H1 (cell line): ENCODE measurements around the gene DOCK9. TPM values are rescaled to one million over a fixed set of nuclear protein-coding genes. Genes with fewer than 3 reads are reported as not detected.

Experiments used
- CTCF ChIA-PET: fragments of 300-600 bp; sonication (Branson Sonifier 250); formaldehyde crosslinking; loops from one replicate; lab custom pipeline; 2021; ENCODE audit not compliant: partially characterized antibody; lab: Charles Lee
- POLR2A ChIA-PET: fragments of 300-600 bp; sonication (Branson Sonifier 250); formaldehyde crosslinking; loops from one replicate; lab custom pipeline; 2021; ENCODE audit warnings: inconsistent platforms; ENCODE audit not compliant: partially characterized antibody; lab: Charles Lee
- DNase-seq, 2 experiments: peaks; one replicate each; pipeline versions ENCODE4 v3.0.0 to v3.0.0-alpha.2; 2010 to 2022; ENCODE audit warnings: low spot score in 2 of 2, low read depth in 1 of 2, mixed read lengths in 1 of 2
- FAIRE-seq: peaks from 2 replicates; lab custom pipeline; 2011; peaks lifted over from hg19 to GRCh38; lab: Jason Lieb, UNC
- H2AFZ ChIP-seq: 2 replicates; pipeline ENCODE4 v1.8.1; 2012; ENCODE audit warnings: low read length, inconsistent platforms
- H2AK5ac ChIP-seq: 2 replicates; pipeline ENCODE4 v1.6.1; 2013; ENCODE audit warnings: low read depth, low read length
- H2BK120ac ChIP-seq: replicated peaks from 2 replicates; pipeline ENCODE3; 2013; ENCODE audit warnings: low read depth, low read length, inconsistent platforms
- H2BK12ac ChIP-seq: 2 replicates; pipeline ENCODE4 v1.6.1; 2013; ENCODE audit warnings: low read depth, low read length
- H2BK15ac ChIP-seq: 2 replicates; pipeline ENCODE4 v1.6.1; 2013; ENCODE audit warnings: low read length
- H2BK20ac ChIP-seq: 2 replicates; pipeline ENCODE4 v1.6.1; 2013; ENCODE audit warnings: low read length
- H2BK5ac ChIP-seq: 2 replicates; pipeline ENCODE4 v1.6.1; 2013; ENCODE audit warnings: low read depth, low read length
- H3K14ac ChIP-seq: 2 replicates; pipeline ENCODE4 v1.6.1; 2013; ENCODE audit warnings: inconsistent platforms; ENCODE audit not compliant: insufficient read length
- H3K18ac ChIP-seq: 2 replicates; pipeline ENCODE4 v1.6.1; 2013; ENCODE audit warnings: low read length; ENCODE audit errors: extremely low read depth
- H3K23ac ChIP-seq: 2 replicates; pipeline ENCODE4 v1.6.1; 2013; ENCODE audit warnings: inconsistent platforms; ENCODE audit not compliant: insufficient read length
- H3K23me2 ChIP-seq: 2 replicates; pipeline ENCODE4 v1.6.1; 2013; ENCODE audit warnings: low read depth, low read length
- H3K27ac ChIP-seq: 2 replicates; pipeline ENCODE4 v1.6.1; 2011; ENCODE audit warnings: low read depth, low read length, inconsistent platforms
- H3K27me3 ChIP-seq, 4 experiments: replicated peaks in 1 of 4; 1 replicate in 1 of 4; 2 replicates in 3 of 4; pipeline versions ENCODE4 v1.6.1 to v1.8.1; 2011 to 2013; ENCODE audit warnings: low read length in 3 of 4, mild to moderate bottlenecking in 3 of 4, inconsistent platforms in 2 of 4, mixed read lengths in 2 of 4, moderate library complexity in 1 of 4; ENCODE audit not compliant: control insufficient read depth in 3 of 4, insufficient read depth in 3 of 4; ENCODE audit errors: extremely low read depth in 1 of 4
- H3K36me3 ChIP-seq, 4 experiments: 2 replicates each; pipeline versions ENCODE4 v1.6.1 to v1.8.1; 2011 to 2013; ENCODE audit warnings: mild to moderate bottlenecking in 4 of 4, low read length in 3 of 4, moderate library complexity in 2 of 4, control low read depth in 1 of 4, inconsistent platforms in 1 of 4; ENCODE audit not compliant: insufficient read depth in 4 of 4, control insufficient read depth in 2 of 4
- H3K4ac ChIP-seq: replicated peaks from 2 replicates; pipeline ENCODE3; 2013; ENCODE audit warnings: low read length, low read depth, mixed read lengths, inconsistent platforms; ENCODE audit not compliant: insufficient read length
- H3K4me1 ChIP-seq, 4 experiments: replicated peaks in 1 of 4; 1 replicate in 1 of 4; 2 replicates in 3 of 4; pipeline versions ENCODE4 v1.6.1 to v1.8.1; 2011 to 2013; ENCODE audit warnings: low read length in 3 of 4, inconsistent platforms in 2 of 4, mixed read lengths in 1 of 4; ENCODE audit not compliant: insufficient read depth in 4 of 4, control insufficient read depth in 3 of 4
- H3K4me2 ChIP-seq, 2 experiments: 2 replicates each; pipeline versions ENCODE4 v1.6.1 to v1.8.1; 2011 to 2013; ENCODE audit warnings: low read depth in 2 of 2, low read length in 2 of 2, control low read depth in 1 of 2, inconsistent platforms in 1 of 2, mild to moderate bottlenecking in 1 of 2; ENCODE audit not compliant: insufficient read depth in 1 of 2
- H3K4me3 ChIP-seq, 4 experiments: fragments of 200-600, 300-600 bp in 1 of 4; sonication (generic), shearing (Covaris generic), sonication (Bioruptor Twin) in 1 of 4; 2 replicates each; pipeline versions ENCODE4 v1.5.1 to v1.8.1; 2011 to 2016; ENCODE audit warnings: low read length in 4 of 4, low read depth in 3 of 4, control low read depth in 2 of 4, inconsistent platforms in 2 of 4, mild to moderate bottlenecking in 2 of 4, mixed read lengths in 1 of 4, moderate library complexity in 1 of 4; ENCODE audit not compliant: insufficient read depth in 2 of 4; ENCODE audit errors: extremely low read depth in 1 of 4
- H3K56ac ChIP-seq: replicated peaks from 2 replicates; pipeline ENCODE3; 2013; ENCODE audit warnings: low read depth, mild to moderate bottlenecking, mixed read lengths, low read length, inconsistent platforms; ENCODE audit not compliant: insufficient read length
- H3K79me1 ChIP-seq: 2 replicates; pipeline ENCODE4 v1.6.1; 2013; ENCODE audit warnings: low read depth, low read length, control low read depth
- H3K79me2 ChIP-seq, 2 experiments: 2 replicates each; pipeline versions ENCODE4 v1.6.1 to v1.8.1; 2012 to 2013; ENCODE audit warnings: low read length in 2 of 2, mild to moderate bottlenecking in 2 of 2, inconsistent platforms in 1 of 2; ENCODE audit not compliant: insufficient read depth in 2 of 2, control insufficient read depth in 1 of 2
- H3K9ac ChIP-seq, 4 experiments: replicated peaks in 1 of 4; 1 replicate in 1 of 4; 2 replicates in 3 of 4; pipeline versions ENCODE4 v1.6.1 to v1.8.1; 2011 to 2013; ENCODE audit warnings: low read depth in 3 of 4, low read length in 3 of 4, control low read depth in 2 of 4, mild to moderate bottlenecking in 2 of 4, moderate library complexity in 2 of 4, inconsistent platforms in 1 of 4; ENCODE audit errors: extremely low read depth in 1 of 4
- H3K9me3 ChIP-seq, 2 experiments: 2 replicates each; pipeline versions ENCODE4 v1.6.1 to v1.8.1; 2012 to 2013; ENCODE audit warnings: mild to moderate bottlenecking in 2 of 2, moderate library complexity in 2 of 2, control low read depth in 1 of 2, inconsistent platforms in 1 of 2, low read depth in 1 of 2, low read length in 1 of 2, mixed read lengths in 1 of 2; ENCODE audit not compliant: insufficient read depth in 2 of 2
- H4K20me1 ChIP-seq, 2 experiments: replicated peaks in 1 of 2; 2 replicates each; pipeline versions ENCODE3 to v1.8.1; 2011 to 2013; ENCODE audit warnings: inconsistent platforms in 2 of 2, low read length in 2 of 2, mild to moderate bottlenecking in 1 of 2; ENCODE audit not compliant: insufficient read depth in 2 of 2, control insufficient read depth in 1 of 2
- H4K5ac ChIP-seq: 2 replicates; pipeline ENCODE4 v1.6.1; 2013; ENCODE audit warnings: low read length, low read depth, mixed read lengths, inconsistent platforms; ENCODE audit not compliant: insufficient read length
- H4K8ac ChIP-seq: 2 replicates; pipeline ENCODE4 v1.8.0; 2013; ENCODE audit warnings: mild to moderate bottlenecking, moderate library complexity, low read length, inconsistent platforms; ENCODE audit not compliant: insufficient read depth; ENCODE audit errors: extremely low read depth
- H4K91ac ChIP-seq: replicated peaks from 2 replicates; pipeline ENCODE3; 2013; ENCODE audit warnings: low read length, mixed read lengths, inconsistent platforms; ENCODE audit not compliant: insufficient read length
- KDM5A ChIP-seq: fragments of 200-600 bp; IDR thresholded peaks from 2 replicates; pipeline ENCODE4 v1.7.1; 2012; ENCODE audit warnings: mild to moderate bottlenecking, low read length, inconsistent platforms, mixed read lengths
- SP4 ChIP-seq: IDR thresholded peaks from 2 replicates; pipeline ENCODE4 v1.6.1; 2012; ENCODE audit warnings: low read length, inconsistent platforms
- WGBS, 2 experiments: shearing (Covaris generic) in 1 of 2; methylation state at CpG; one replicate each; pipeline versions ENCODE4 v1.1.6 to v1.1.7; 2013 to 2015; ENCODE audit warnings: low lambda C conversion rate in 2 of 2, mixed read lengths in 2 of 2, inconsistent platforms in 1 of 2, low coverage in 1 of 2, missing lambda C conversion rate in 1 of 2; ENCODE audit not compliant: insufficient replicate concordance in 2 of 2, insufficient coverage in 1 of 2, insufficient read length in 1 of 2; ENCODE audit errors: extremely low coverage in 1 of 2, missing lambda C conversion rate in 1 of 2; 5-methylcytosine and 5-hydroxymethylcytosine counted together
- polyA plus RNA-seq, 7 experiments: library from polyadenylated mRNA; depleted of rRNA in 3 of 7; stranded (reverse) in 5 of 7; unstranded in 2 of 7; fragments of >200 nt in 5 of 7; fragments of 200-250 nt in 2 of 7; gene quantifications; 1 replicate in 5 of 7; 2 replicates in 1 of 7; 4 replicates in 1 of 7; pipeline versions ENCODE4 v1.2.1 to v1.2.3, GENCODE V29; 2011 to 2013; ENCODE audit warnings: missing spikeins in 2 of 7, mixed read lengths in 2 of 7
- total RNA-seq: library from RNA; stranded (reverse); fragmentation: NEBNext Ultra II Directional; extraction: Animal tissue kit (Norgen Biotek cat#: 25700); gene quantifications from 2 replicates; pipeline ENCODE4 v1.2.1, GENCODE V29; 2021

DOCK9 gene
- total and polyA plus RNA-seq, 2 of the 8 experiments (the other 6 are each of a cell fraction or from before 2014, with no cell fraction given): 21.6 to 31.5 TPM

- DNase-seq (no peak), FAIRE-seq (no peak)
- Histone ChIP-seq H3K56ac (no peak overlapping the region), H3K9me3 (no peaks in the 10 kb centered on the region), H3K4me2 (no peak overlapping the region), H3K27ac (no peak overlapping the region), H4K8ac (no peak overlapping the region), H3K14ac (no peak overlapping the region), H2BK15ac (no peak overlapping the region), H3K79me2 (no peaks in the 10 kb centered on the region), H2BK5ac (no peak overlapping the region), H4K91ac (no peak overlapping the region), H2BK12ac (no peak overlapping the region), H3K36me3 (no peaks in the 10 kb centered on the region), H3K79me1 (no peaks in the 10 kb centered on the region), H3K9ac (no peak overlapping the region), H2BK120ac (no peak overlapping the region), H3K23ac (no peak overlapping the region), H3K4ac (no peak overlapping the region), H2BK20ac (no peak overlapping the region), H3K4me1 (peaks cover 0 to 7% (median 3%) of the 10 kb centered on the region in 4 experiments; a peak in 5 of 7 replicates), H4K20me1 (no peaks in the 10 kb centered on the region), H3K18ac (no peak overlapping the region), H3K4me3 (no peak overlapping the region), H4K5ac (no peak overlapping the region), H3K23me2 (no peaks in the 10 kb centered on the region), H2AFZ (no peak overlapping the region), H3K27me3 (no peaks in the 10 kb centered on the region), H2AK5ac (no peak overlapping the region)
- POLR2A ChIA-PET: no interaction called here
- WGBS, 2 experiments: 95% methylated on average over 7 of the region's 7 CpGs; no CpG with 5 or more reads in 1 of the 2 experiments
- CTCF ChIA-PET: interaction anchor here (0.9 to 1.3 kb wide), 2 partner anchors 34 to 83 kb away, joined by 3 read pairs; no protein-coding TSS in a partner anchor
- TF ChIP-seq KDM5A (no peak), SP4 (no peak)
Observed at GRCh38 chr13:98950705-98951104, 27.2 kb downstream of the DOCK9 start.
